Hippocampal formation (tissue), 2 donors: ENCODE results near the gene AHCYL1.

Experiments
- DNase-seq, 2 donors: peaks; one replicate each; lab custom pipeline; 2025; lab: John Stamatoyannopoulos, UW

AHCYL1 gene

GRCh38 chr1:109976762-109977161 lies 7.8 kb upstream of the AHCYL1 start:
- DNase-seq, result no peak

- no peak for DNase-seq
Measured at GRCh38 chr1:109977225-109977624, 7.3 kb upstream of the AHCYL1 start.

- DNase-seq, result no peak
Measured at GRCh38 chr1:109977657-109978378, 6.7 kb upstream of the AHCYL1 start.

GRCh38 chr1:109978761-109979488 lies 5.6 kb upstream of the AHCYL1 start:
- DNase-seq, result no peak

- DNase-seq, result no peak
Measured at GRCh38 chr1:109979489-109980091, 5.0 kb upstream of the AHCYL1 start.

- no peak for DNase-seq
Measured at GRCh38 chr1:109980324-109981003, 4.1 kb upstream of the AHCYL1 start.

GRCh38 chr1:109981004-109981335 lies 3.6 kb upstream of the AHCYL1 start:
- DNase-seq, result no peak

- DNase-seq, result no peak
Measured at GRCh38 chr1:109983380-109984189, 980 bp upstream of the AHCYL1 start.

GRCh38 chr1:109984190-109984455 lies 442 bp upstream of the AHCYL1 start:
- no peak for DNase-seq

GRCh38 chr1:109985247-109986053 lies 885 bp downstream of the AHCYL1 start:
- no peak for DNase-seq

- DNase-seq, result no peak
Measured at GRCh38 chr1:109986054-109986444, 1.5 kb downstream of the AHCYL1 start.

- DNase-seq, result no peak
Measured at GRCh38 chr1:109988349-109988914, 3.9 kb downstream of the AHCYL1 start.

- no peak for DNase-seq
Measured at GRCh38 chr1:109989506-109990301, 5.1 kb downstream of the AHCYL1 start.

GRCh38 chr1:109990302-109990653 lies 5.7 kb downstream of the AHCYL1 start:
- no peak for DNase-seq

- DNase-seq, result no peak
Measured at GRCh38 chr1:109991400-109991925, 6.9 kb downstream of the AHCYL1 start.

- DNase-seq, result peak in 1 of 2 donors; percentile 39
Measured at GRCh38 chr1:109993885-109994284, 9.3 kb downstream of the AHCYL1 start.

- DNase-seq, result peak in 1 of 2 donors; percentile 54
Measured at GRCh38 chr1:109994654-109995053, 10.1 kb downstream of the AHCYL1 start.

- no peak for DNase-seq
Measured at GRCh38 chr1:109995536-109995935, 11.0 kb downstream of the AHCYL1 start.

- DNase-seq, result no peak
Measured at GRCh38 chr1:109996476-109996875, 11.9 kb downstream of the AHCYL1 start.
